SU-DHL-6 (cell line): ENCODE data around the gene CACNB4.
A peak's percentile ranks its signal among the peaks of the same experiment; 100 is the strongest.

ENCODE experiments used
- H2AFZ ChIP-seq: fragments of 200-600 bp; sonication (generic); 2 replicates; pipeline ENCODE4 v1.6.1; 2014; ENCODE audit warnings: low read depth, mild to moderate bottlenecking, moderate library complexity, mixed read lengths, antibody characterized with exemption, low read length; ENCODE audit not compliant: severe bottlenecking
- H3F3A ChIP-seq: fragments of 200-600 bp; shearing (Covaris generic); 2 replicates; pipeline ENCODE4 v1.6.0; 2016; ENCODE audit warnings: antibody characterized with exemption, mild to moderate bottlenecking; ENCODE audit not compliant: insufficient read depth
- H3K27ac ChIP-seq: fragments of 200-600 bp; sonication (generic); 2 replicates; pipeline ENCODE4 v1.5.1; 2016; ENCODE audit warnings: low read depth, mild to moderate bottlenecking, low read length, moderate library complexity, mixed read lengths
- H3K27me3 ChIP-seq: fragments of 200-600 bp; sonication (generic), shearing (Covaris generic); 2 replicates; pipeline ENCODE4 v1.6.0; 2014; ENCODE audit warnings: mild to moderate bottlenecking, low read length
- H3K36me3 ChIP-seq: fragments of 200-600 bp; sonication (generic); 2 replicates; pipeline ENCODE4 v1.6.1; 2014; ENCODE audit warnings: mild to moderate bottlenecking, low read length, mixed read lengths
- H3K4me2 ChIP-seq: fragments of 300-600, 200-600 bp; shearing (Covaris generic), sonication (generic); 2 replicates; pipeline ENCODE4 v1.6.0; 2014; ENCODE audit warnings: low read length, low read depth, mild to moderate bottlenecking; ENCODE audit not compliant: poor library complexity, severe bottlenecking
- H3K4me3 ChIP-seq: fragments of 200-600 bp; sonication (generic); 2 replicates; pipeline ENCODE4 v1.5.1; 2014; ENCODE audit warnings: antibody characterized with exemption, low read length, mild to moderate bottlenecking, mixed read lengths; ENCODE audit not compliant: insufficient read depth, poor library complexity, severe bottlenecking
- H3K79me2 ChIP-seq: fragments of 200-600 bp; sonication (generic); 2 replicates; pipeline ENCODE4 v1.6.1; 2014; ENCODE audit warnings: mild to moderate bottlenecking, low read length, moderate library complexity; ENCODE audit not compliant: insufficient read depth
- H3K9ac ChIP-seq: fragments of 200-600 bp; sonication (generic); 2 replicates; pipeline ENCODE4 v1.7.0; 2014; ENCODE audit warnings: mild to moderate bottlenecking, low read length
- H3K9me2 ChIP-seq: fragments of 200-600 bp; sonication (generic); replicated peaks from 2 replicates; pipeline ENCODE4 v1.6.1; 2014; ENCODE audit warnings: low read length; ENCODE audit not compliant: insufficient read depth
- H3K9me3 ChIP-seq: fragments of 200-600 bp; sonication (generic); 2 replicates; pipeline ENCODE4 v1.6.1; 2014; ENCODE audit warnings: low read length, mixed read lengths; ENCODE audit not compliant: insufficient read depth
- H4K20me1 ChIP-seq: fragments of 200-600 bp; sonication (generic); 2 replicates; pipeline ENCODE4 v1.6.1; 2014; ENCODE audit warnings: low read depth, mild to moderate bottlenecking, antibody characterized with exemption, low read length, moderate library complexity, mixed read lengths
- CTCF ChIP-seq: fragments of 200-600 bp; sonication (generic); IDR thresholded peaks from one replicate; pipeline ENCODE4 v1.5.1; 2017; ENCODE audit warnings: antibody characterized with exemption, mild to moderate bottlenecking, low read length, moderate library complexity; ENCODE audit not compliant: insufficient read depth, poor library complexity, severe bottlenecking
- EZH2phosphoT487 ChIP-seq: fragments of 200-600 bp; sonication (generic), shearing (Covaris generic); conservative IDR thresholded peaks from 2 replicates; pipeline ENCODE4 v1.6.1; 2018; ENCODE audit warnings: mild to moderate bottlenecking, antibody characterized with exemption, low read length, moderate library complexity, mixed read lengths

Gene CACNB4

DNA sequence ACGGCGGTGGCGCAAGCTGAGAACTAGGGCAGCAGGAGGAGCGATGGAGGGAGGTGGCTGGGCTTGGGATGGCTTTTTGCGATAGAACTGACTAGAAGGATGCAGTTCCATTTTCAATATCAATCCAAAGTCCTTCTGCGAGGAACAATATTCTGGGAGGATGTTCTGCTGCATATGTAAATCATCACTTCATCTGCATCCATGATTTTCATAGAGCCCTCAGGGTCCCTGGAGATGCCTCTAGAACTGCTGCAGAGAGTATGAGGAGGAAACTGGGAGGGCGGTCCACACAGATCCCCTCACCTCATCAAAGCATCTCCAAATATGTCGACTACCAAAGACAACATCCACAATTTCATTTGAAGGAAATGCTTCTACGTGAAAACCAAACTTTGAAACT lies 20.8 kb downstream of the CACNB4 start:
- Histone ChIP-seq H4K20me1 (no peaks in the 10 kb centered on the region), H3K36me3 (no peaks in the 10 kb centered on the region), H3K9me2 (no peaks in the 10 kb centered on the region), H3F3A (no peaks in the 10 kb centered on the region), H3K9ac (no peak overlapping the region), H3K27ac (no peak overlapping the region), H3K79me2 (no peaks in the 10 kb centered on the region), H3K4me2 (no peak overlapping the region), H3K27me3 (no peaks in the 10 kb centered on the region), H3K4me3 (no peak overlapping the region), H3K9me3 (no peaks in the 10 kb centered on the region), H2AFZ (no peak overlapping the region)
- TF ChIP-seq CTCF (no peak), EZH2phosphoT487 (no peak)

DNA sequence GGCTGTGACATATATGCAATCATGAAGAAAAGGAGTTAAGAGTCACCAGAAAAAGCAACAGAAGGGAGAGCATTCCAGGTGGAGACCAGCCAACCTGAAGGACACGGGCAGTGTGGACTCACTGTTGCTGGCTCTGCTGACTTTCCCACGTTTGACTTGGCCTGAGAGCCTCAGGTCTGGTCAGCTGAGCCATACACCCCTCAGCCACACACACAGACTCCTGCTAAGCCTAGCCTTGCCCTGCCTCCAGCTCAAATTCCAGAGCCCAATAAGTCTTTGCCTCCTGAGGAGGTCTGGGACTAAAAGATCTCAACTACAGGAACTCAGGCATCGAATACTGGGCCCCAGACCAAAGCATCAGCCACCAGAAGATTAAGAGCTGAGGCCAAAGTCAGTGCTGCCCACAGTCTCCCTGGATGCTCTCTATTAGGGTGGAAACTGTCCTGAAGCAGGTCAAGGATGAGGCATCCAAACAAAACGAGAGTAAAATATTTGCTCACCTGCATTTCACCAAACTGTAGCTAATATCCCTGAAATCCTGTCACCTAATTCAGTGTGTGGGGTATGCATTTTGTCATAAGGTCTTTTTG lies 23.3 kb downstream of the CACNB4 start:
- Histone ChIP-seq H3K27me3 (no peaks in the 10 kb centered on the region), H3K4me3 (no peak overlapping the region), H2AFZ (no peak overlapping the region), H3K36me3 (no peaks in the 10 kb centered on the region), H3F3A (no peaks in the 10 kb centered on the region), H3K27ac (no peak overlapping the region), H3K4me2 (no peak overlapping the region), H4K20me1 (no peaks in the 10 kb centered on the region), H3K9me3 (no peaks in the 10 kb centered on the region), H3K9ac (no peak overlapping the region), H3K79me2 (no peaks in the 10 kb centered on the region), H3K9me2 (no peaks in the 10 kb centered on the region)
- TF ChIP-seq CTCF (no peak), EZH2phosphoT487 (no peak)

DNA sequence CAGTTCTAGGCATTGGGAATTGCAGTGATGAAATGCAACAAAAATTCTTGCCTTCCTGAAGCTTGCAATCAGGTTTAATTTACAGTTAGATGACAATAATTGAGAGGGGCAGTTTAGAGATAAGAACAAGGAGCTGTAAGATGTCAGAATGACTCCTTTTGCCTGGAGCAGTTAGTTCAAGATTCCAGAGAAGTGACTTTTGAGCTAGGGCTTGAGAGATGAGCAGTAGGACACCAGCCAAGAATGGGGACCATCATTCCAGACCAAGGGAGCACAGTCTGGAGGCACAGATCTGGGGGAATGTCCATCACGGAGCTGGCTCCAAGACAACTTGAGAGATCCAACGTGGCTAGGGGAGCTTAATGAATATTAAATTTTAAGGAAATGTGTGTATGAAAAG lies 26.8 kb downstream of the CACNB4 start:
- no peaks in the 10 kb centered on the region for H3K36me3 ChIP-seq
- TF ChIP-seq CTCF (no peak), EZH2phosphoT487 (no peak)
- H3K27ac ChIP-seq: no peak overlapping the region
- H3K4me2 ChIP-seq: no peak overlapping the region
- no peaks in the 10 kb centered on the region for H3K27me3 ChIP-seq
- no peaks in the 10 kb centered on the region for H4K20me1 ChIP-seq
- no peak overlapping the region for H3K9ac ChIP-seq
- H3K9me2 ChIP-seq: no peaks in the 10 kb centered on the region
- H3K79me2 ChIP-seq: no peaks in the 10 kb centered on the region
- H2AFZ ChIP-seq: no peak overlapping the region
- H3F3A ChIP-seq: no peaks in the 10 kb centered on the region
- H3K9me3 ChIP-seq: no peaks in the 10 kb centered on the region
- H3K4me3 ChIP-seq: no peak overlapping the region

DNA sequence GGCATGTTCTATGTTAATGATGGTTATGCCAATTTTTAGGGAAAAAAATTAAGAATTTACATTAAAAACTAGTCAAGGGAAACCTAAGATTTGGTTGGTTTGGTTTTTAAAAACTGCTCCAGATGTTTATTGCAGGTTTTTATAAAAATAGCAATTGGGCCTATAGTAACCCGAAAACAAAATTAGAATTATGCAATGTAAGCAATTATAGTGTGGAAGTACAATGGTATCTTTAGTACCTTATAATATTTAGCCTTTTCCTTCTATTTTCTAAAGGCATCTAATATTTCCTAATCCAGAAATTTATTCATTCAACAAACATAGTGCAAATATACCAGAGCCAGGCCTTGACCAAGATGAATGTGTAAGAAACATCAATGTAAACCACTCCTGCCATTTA lies 27.3 kb downstream of the CACNB4 start:
- Histone ChIP-seq H3K9ac (no peak overlapping the region), H4K20me1 (no peaks in the 10 kb centered on the region), H3K36me3 (no peaks in the 10 kb centered on the region), H2AFZ (no peak overlapping the region), H3F3A (no peaks in the 10 kb centered on the region), H3K4me3 (no peak overlapping the region), H3K9me2 (no peaks in the 10 kb centered on the region), H3K4me2 (peak overlapping the region; percentile 39), H3K9me3 (no peaks in the 10 kb centered on the region), H3K27ac (peak overlapping the region; percentile 33; the same call in 1 of the 2 replicates), H3K79me2 (no peaks in the 10 kb centered on the region), H3K27me3 (no peaks in the 10 kb centered on the region)
- no peak for TF ChIP-seq EZH2phosphoT487
- TF ChIP-seq CTCF: no peak
